ENCODE results near the gene AATK.

The AATK gene

GRCh38 chr17:81111066-81111465 is 55.0 kb downstream of the AATK start:
- no peak for DNase-seq

- DNase-seq, result no peak
These were observed 55.5 kb downstream of the AATK start for GRCh38 chr17:81110488-81111040.

DNA sequence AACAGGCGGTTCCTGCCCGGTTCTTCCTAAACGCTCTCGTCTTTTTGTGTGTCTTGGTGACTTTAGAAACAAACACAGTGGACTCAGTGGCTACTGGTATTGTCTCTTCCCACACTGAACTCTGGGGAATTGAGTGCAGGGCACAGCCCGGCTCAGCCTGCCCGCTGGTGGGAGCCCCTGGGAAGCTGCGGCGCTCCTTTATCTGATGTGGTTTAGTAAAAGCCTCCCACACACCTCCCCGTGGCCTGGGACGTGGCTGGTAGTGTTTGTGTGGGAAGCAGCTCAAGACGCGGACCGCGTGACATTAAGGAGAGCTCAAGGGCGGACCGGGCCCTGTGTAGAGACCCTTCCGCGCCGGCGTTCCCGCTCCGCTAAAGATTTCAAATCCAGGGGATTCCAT is 56.1 kb downstream of the AATK start:
- DNase-seq, result no peak

DNA sequence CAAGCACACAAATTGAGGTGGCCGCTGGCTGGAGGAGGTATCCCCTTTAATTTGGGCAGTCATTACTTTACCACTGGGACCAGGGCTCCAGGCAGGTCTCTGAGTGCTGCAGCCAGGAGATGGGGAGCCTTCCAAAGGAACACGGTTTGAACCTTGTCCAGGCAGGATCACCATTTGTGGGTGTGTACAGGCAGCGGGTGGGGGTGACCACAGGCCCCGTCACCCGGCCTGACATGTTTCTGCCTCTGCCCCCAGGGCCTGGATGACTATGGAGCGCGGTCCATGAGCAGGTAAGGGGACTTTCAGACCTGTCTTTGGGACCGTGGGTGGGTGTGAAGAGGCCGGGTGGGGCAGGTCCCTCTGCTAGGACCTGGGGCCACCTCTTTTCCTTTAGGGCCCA is 57.8 kb downstream of the AATK start:
- DNase-seq, result no peak

GRCh38 chr17:81106716-81107115 is 59.3 kb downstream of the AATK start:
- DNase-seq, result no peak

DNA sequence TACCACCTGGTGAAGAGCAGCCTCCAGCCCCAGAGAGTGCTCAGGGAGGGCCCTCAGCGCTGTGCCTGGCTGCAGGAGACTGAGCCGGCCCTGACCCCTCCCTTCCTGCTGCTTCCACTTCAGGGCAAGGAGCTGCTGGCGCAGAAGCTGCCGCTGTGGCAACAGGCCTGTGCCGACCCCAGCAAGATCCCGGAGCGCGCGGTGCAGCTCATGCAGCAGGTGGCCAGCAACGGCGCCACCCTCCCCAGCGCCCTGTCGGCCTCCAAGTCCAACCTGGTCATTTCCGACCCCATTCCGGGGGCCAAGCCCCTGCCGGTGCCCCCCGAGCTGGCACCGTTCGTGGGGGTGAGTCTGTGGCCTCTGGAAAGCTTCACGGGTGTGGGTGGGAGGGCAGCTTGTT is 62.6 kb downstream of the AATK start:
- DNase-seq, result no peak

DNA sequence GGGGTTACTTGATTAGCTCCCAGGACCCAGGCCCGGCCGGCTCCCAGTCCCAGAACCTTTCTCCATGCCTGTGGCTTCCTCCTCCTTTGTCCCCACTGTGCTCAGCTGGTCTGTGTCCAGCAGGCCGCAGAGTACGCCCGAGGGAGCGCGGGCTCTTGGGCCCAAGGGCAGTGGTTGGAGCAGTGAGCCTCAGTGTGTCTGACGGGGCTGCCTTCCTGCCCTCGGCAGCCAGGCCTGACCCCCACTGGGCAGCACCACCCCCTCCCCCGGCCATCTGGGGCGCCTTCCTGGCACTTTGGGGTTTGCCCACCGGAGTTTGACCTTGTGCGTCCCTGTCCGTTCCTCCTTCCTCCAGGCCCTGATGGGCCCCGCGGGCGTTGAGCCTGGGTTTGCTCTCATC is 63.2 kb downstream of the AATK start:
- no peak for DNase-seq

- no peak for DNase-seq
These were observed 63.7 kb downstream of the AATK start for GRCh38 chr17:81102352-81102751.

GRCh38 chr17:81101614-81102306 is 64.3 kb downstream of the AATK start:
- peak; percentile 61 for DNase-seq

GRCh38 chr17:81100668-81101067 is 65.4 kb downstream of the AATK start:
- no peak for DNase-seq

DNA sequence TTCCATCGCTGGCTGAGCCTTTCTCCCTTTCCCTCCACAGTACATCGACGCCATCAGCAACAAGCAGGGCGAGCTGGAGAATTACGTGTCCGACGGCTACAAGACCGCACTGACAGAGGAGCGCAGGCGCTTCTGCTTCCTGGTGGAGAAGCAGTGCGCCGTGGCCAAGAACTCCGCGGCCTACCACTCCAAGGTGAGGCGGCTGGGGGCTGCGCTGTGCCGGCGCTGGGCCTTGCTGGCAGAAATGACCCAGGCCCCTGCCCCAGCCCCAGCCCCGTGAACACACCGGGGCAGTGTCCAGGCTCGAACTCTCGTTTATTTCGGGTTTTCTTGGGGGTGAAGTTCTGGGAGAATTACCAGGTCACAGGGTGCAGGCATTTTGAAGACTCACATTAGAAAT is 66.1 kb downstream of the AATK start:
- no peak for DNase-seq

DNA sequence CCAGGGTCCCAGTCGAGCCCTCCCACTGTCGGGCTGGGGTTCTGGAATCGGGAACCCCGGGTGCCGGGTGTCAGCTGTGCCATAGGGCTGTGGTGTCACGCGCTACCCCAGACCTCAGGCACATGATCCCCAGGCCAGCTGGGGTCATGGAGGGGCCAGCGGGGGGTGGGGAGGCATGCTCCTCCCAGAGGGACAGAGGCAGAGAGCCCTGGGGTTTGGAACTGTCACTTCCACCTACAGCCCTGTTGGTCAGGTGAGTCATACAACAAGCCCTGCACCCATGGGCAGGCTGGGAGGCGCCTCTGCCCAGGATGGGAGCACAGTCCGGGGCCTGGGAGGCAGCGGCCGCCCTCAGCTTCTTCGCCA is 68.1 kb downstream of the AATK start:
- no peak for DNase-seq

GRCh38 chr17:81097134-81097942 is 68.7 kb downstream of the AATK start:
- DNase-seq, result no peak

DNA sequence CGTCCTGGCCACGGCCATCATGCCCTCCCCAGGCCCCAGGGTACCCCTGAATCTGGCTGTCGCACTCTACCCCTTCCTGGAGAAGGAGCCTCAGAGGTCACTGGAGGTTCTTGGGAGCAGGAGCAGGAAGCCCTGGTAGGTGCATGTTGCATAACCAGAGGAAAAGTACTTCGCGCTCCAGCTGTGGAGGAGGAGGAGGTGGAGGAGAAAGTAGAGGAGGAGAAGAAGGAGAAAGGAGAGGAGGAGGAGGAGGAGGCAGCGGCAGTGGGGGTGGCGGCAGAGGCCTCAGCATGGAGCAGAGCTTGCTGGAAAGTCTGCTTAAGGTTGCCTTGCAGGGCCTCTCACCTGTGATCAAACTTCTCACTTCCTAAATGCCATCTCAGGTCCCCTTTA is 69.3 kb downstream of the AATK start:
- DNase-seq, result no peak

- no peak for DNase-seq
These were observed 70.6 kb downstream of the AATK start for GRCh38 chr17:81095383-81095762.

DNA sequence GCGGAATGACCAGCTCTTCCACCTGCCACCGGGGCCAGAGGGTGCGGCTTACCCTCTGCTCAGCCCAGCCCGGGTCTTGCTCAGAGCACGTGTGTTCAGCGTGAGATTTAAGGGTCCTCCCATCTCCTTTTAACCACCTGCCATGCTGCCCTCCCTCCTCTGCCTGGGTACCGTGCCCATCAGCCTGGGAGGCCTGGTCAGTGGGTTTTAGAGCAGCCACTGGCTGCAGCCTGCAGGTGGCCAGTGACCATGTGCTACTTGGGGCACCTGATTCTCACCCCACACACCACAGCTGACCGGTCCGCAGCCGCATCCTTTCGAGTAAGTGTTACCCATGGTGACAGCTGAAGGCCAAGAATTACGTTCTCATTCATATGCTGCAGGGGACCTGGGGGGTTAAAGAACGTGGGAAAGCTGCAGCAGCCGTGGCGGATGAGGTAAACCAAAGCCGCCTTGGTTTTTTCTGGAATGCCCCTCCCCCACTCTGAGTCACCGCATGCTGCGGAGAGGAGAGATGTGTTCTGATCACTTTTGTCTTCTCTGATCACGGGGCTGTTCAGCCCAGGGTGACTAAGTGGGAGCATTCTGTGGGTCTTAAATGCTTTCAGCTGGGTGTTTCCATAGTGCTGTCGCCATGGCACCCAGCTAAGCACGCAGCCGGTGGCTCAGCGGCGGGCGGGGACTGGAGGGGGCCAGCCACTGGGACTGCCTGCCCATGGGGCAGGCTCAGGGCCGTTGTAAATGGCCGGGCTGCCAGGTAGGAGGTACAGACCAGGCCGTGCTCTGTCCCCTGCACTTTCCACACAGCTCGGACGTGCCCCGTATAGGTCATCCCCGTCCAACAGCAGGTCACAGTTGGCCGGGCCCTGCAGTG is 71.3 kb downstream of the AATK start:
- DNase-seq, result peak; percentile 78

DNA sequence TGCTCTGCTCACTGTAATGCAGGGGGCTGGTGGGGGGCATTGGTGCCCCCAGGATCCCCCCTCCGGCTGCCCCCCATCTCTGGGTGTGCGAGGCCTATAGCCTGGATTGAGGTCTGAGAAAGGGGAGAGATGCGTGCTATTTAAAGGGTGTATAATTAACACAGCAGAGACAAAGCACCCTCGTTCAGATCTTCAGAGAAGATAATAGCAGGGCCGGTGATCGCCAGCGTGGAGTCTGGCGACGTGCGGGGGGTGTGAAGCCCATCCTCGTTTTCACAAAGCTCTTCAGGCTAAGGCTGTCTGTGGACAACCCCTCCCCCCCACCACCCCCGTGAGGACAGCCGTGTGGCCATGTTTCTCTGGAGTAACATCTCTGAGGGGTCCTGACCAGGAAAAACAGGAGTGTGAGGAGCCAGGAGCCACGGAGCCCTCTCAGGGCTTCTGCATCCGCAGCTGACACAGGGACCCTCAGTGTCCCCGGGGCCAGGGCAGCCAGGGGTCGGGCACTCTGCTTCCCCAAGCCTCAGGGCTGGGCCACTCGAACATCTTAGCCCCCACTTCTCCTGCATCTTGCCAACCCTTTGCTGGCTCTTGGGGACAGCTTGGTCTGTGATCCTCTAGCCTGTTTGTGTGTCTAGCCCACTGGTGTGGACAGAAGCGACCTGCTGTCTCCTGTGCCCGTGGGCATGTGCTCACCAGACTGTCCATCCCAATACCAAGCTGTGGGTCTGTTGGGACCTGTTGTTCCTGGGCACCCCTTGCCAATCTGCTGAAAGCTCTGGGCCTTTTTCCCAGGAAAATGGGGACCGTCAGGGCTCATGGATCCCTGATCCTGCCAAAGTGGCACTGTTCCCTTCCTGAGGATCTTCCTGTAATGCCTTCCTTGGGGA is 72.2 kb downstream of the AATK start:
- DNase-seq, result no peak

DNA sequence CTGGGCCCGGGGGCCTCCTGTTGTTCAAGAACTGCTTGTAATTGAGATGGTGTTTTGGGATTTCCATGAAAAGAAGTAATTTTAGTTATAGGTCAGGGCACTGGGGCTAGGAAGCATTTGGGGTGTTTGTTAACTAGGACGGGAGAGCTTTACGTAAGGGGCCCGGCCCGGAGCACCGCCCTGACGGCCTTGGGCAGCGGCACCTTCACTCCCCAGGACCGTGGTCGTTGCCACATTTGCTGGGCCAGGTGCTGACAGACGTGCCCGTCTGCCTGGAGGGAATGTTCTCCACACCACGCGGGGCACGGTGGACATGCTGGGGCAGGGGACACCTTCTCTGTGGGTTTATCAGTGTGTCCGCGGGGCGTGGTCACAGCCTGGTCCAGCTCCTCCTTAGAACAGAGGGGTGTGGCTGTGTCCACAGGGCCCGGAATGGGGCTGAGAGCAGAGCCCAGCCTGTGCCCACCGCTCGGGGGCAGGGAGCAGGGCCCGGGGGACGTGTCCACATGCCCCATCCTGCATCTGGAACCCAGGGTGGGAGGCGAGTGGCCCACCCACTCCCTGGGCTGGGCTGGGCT is 73.4 kb downstream of the AATK start:
- no peak for DNase-seq

DNA sequence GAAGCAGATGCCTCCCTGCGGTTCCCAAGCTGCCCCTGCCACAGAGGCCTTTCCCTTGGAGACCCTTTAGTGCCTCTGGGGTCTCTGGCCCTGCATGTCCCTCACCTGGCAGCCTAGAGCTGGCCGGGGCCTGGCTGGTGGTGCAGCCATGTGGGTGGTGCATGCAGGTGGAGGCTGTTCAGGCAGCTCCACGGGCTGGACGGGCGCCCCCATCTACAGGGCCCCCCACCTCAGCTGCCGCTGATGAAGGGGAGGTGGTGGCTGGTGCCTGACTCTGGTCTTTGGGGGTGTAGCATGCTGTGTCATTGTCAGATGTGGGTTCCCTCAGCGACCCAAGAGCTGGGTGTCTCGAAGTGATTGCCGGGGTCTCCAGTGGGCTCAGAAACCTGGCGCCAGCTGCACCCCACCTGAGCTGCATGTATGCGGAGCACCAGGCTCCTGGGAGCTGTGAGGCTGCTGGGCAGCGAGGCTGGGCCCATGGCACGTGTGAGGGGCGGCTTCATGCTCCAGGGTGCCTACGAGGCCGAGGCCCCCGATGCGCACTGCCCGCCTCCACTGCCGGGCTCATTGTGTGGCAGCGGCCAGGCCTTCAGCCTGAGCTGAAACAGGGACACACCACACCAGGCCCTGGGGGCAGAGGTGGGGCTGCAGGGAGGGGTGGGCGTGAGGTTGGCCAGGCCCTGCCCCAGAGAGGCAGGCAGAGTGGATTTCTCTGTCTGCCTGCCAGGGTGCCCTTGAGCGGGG is 74.1 kb downstream of the AATK start:
- DNase-seq, result no peak

GRCh38 chr17:81091154-81091553 is 74.9 kb downstream of the AATK start:
- DNase-seq, result no peak

Measured in NCI-H1092 (cell line).